HL-60 (cell line): ENCODE results near the gene TBX20.

Experiments
- CTCF ChIP-seq: IDR thresholded peaks from one replicate; pipeline ENCODE4 v1.5.1; 2011; ENCODE audit warnings: low read length, control low read depth, inconsistent platforms; ENCODE audit not compliant: insufficient read depth
- POLR2AphosphoS5 ChIP-seq: IDR thresholded peaks from 2 replicates; pipeline ENCODE4 v1.6.1; 2012; ENCODE audit warnings: low read depth

DNA sequence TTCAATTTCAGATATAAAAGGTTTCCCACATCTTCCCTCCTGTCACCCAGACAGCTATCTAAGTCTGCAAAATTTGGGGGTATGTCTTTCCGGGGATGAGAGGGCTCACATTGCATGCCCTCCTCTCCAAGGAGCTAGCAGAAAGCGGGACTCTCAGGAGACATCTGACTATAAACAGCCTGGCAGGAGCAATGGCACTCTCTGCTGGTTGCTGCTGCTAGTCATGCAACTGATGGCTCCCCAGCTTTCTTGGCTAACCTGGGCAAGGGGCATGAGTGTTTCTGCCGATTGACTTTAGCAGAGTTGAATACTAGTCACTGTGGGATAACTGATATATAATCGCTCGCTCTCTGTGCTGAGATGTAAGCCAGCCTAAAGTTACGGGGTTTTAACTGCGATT is 12.0 kb downstream of the TBX20 start:
- TF ChIP-seq CTCF (no peak), POLR2AphosphoS5 (no peak)
